Measurements from ENCODE around the gene ARHGAP26. TPM values are rescaled to one million over a fixed set of nuclear protein-coding genes. Genes with fewer than 3 reads are reported as not detected.

The ARHGAP26 gene
- total RNA-seq, 1 experiment from 2014 or later = 34.5 TPM

DNA sequence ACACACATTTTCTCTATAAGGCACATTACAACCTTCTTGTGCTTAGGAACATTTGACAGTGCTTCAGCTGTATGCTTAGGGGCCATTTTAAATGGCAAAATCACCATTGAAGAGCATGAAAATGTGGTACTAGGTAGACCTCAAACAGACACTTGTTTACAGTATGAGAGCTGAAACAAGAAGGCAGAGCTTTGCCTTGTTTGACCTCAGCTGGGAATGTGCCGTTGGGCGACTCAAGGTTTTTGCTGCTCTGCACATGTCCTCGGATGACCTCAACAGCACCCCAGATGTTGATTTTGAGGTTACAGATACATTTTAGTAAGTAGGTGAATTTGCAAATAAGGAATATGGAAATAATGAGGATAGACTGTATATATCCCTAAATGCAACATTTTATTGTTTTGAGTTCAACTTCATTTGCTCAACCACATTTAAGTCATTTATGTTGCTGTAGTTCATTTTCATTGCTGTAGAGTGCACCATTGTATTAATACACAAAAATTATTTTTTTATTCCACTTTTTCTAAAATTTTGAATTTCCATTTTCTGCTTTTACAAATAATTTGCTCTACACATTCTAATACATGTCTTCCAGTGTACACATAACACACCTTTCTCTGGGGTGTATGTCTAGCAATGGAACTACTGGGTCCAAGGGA lies 426.6 kb downstream of the ARHGAP26 start:
- H3K4me3 ChIP-seq (replicated peaks in 1 of 2; ENCODE audit: low read depth in 1 of 2, low read length in 2 of 2) = no peak overlapping the region
- H3K4me2 ChIP-seq (ENCODE audit: low read length) = no peak overlapping the region
- intact Hi-C loops (cut with micrococcal nuclease) = loop anchor here (2.0 to 5.0 kb wide), 2 partner anchors 491 to 628 kb away; no protein-coding TSS in a partner anchor
- no peak for DNase-seq (ENCODE audit: low read depth, low spot score)
- no peak for ATAC-seq
- no peaks in the 10 kb centered on the region for H3K9me3 ChIP-seq (ENCODE audit: control insufficient read depth in 1 of 2, insufficient read depth in 1 of 2, low read depth in 1 of 2, low read length in 2 of 2)
- no peak overlapping the region for H3K27ac ChIP-seq (ENCODE audit: low read depth, low read length)
- peaks cover 2 to 8% of the 10 kb centered on the region in 2 experiments; a peak in 1 of 4 replicates for H3K4me1 ChIP-seq (ENCODE audit: control insufficient read depth in 1 of 2, insufficient read depth in 2 of 2, low read length in 2 of 2)
- CTCF ChIA-PET = no interaction called here
- no peak overlapping the region for H2AFZ ChIP-seq (ENCODE audit: low read depth, low read length, poor library complexity, severe bottlenecking)
- H4K20me1 ChIP-seq (ENCODE audit: insufficient read depth) = no peaks in the 10 kb centered on the region
- no peaks in the 10 kb centered on the region for H3K9me2 ChIP-seq (ENCODE audit: insufficient read depth)
- H3K27me3 ChIP-seq (ENCODE audit: insufficient read depth, low read length) = no peaks in the 10 kb centered on the region
- no peak overlapping the region for H3K9ac ChIP-seq (ENCODE audit: low read length)
- no peaks in the 10 kb centered on the region for H3K36me3 ChIP-seq (ENCODE audit: control insufficient read depth in 1 of 2, insufficient read depth in 2 of 2, low read length in 2 of 2)
- RAD21 ChIA-PET (ENCODE audit: low non-redundant PET in 1 of 2, low total read pairs in 2 of 2, uncharacterized antibody in 2 of 2, unreplicated experiment in 2 of 2) = no interaction called here
- no TSS peak for BruUV-seq (replicated peaks)
- H3K79me2 ChIP-seq (ENCODE audit: insufficient read depth, low read length) = no peaks in the 10 kb centered on the region
- TF ChIP-seq TCF7L2 (IDR thresholded peaks at IDR 0.05; ENCODE audit: borderline replicate concordance, extremely low read depth, insufficient read depth, insufficient read length) (no peak), RAD21 (IDR thresholded peaks at IDR 0.05; ENCODE audit: low read depth) (peak; percentile 40; the same call in 1 of the 2 replicates)
- TF ChIP-seq, protein P1, sequence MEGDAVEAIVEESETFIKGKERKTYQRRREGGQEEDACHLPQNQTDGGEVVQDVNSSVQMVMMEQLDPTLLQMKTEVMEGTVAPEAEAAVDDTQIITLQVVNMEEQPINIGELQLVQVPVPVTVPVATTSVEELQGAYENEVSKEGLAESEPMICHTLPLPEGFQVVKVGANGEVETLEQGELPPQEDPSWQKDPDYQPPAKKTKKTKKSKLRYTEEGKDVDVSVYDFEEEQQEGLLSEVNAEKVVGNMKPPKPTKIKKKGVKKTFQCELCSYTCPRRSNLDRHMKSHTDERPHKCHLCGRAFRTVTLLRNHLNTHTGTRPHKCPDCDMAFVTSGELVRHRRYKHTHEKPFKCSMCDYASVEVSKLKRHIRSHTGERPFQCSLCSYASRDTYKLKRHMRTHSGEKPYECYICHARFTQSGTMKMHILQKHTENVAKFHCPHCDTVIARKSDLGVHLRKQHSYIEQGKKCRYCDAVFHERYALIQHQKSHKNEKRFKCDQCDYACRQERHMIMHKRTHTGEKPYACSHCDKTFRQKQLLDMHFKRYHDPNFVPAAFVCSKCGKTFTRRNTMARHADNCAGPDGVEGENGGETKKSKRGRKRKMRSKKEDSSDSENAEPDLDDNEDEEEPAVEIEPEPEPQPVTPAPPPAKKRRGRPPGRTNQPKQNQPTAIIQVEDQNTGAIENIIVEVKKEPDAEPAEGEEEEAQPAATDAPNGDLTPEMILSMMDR (IDR thresholded peaks at IDR 0.05 in 2 of 3, conservative IDR thresholded peaks at IDR 0.05 in 1 of 3; ENCODE audit: borderline replicate concordance in 1 of 3, insufficient read depth in 1 of 3, low read depth in 2 of 3, low read length in 2 of 3) = peak in 1 of 3 experiments; percentile 29; a peak in 1 of 6 replicates
- POLR2A ChIA-PET = no interaction called here

DNA sequence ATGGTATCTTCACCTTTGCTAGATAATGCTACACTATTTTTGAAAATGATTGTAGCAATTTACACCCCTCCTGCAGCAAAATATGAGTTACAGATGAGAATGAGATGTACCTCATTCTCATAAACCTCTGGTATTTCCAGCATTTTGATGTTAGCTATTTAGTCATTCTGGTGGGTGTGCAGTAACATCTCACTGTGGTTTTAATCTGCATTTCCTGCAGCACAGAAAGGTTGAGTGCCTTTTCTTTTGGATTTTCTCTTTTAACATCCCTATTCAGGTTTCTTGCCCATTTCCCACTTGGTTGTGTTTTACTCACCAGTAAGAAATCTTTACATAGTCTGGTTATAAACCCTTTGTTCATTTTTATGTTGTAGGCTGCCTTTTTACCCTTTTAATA lies 427.1 kb downstream of the ARHGAP26 start:
- intact Hi-C loops (cut with micrococcal nuclease) = loop anchor here (2.0 to 5.0 kb wide), 2 partner anchors 490 to 628 kb away; no protein-coding TSS in a partner anchor
- Histone ChIP-seq H3K9me3 (ENCODE audit: control insufficient read depth in 1 of 2, insufficient read depth in 1 of 2, low read depth in 1 of 2, low read length in 2 of 2) (no peaks in the 10 kb centered on the region), H4K20me1 (ENCODE audit: insufficient read depth) (no peaks in the 10 kb centered on the region), H3K9ac (ENCODE audit: low read length) (no peak overlapping the region), H3K4me3 (replicated peaks in 1 of 2; ENCODE audit: low read depth in 1 of 2, low read length in 2 of 2) (no peak overlapping the region), H3K4me2 (ENCODE audit: low read length) (no peak overlapping the region), H3K27ac (ENCODE audit: low read depth, low read length) (no peak overlapping the region), H3K27me3 (ENCODE audit: insufficient read depth, low read length) (no peaks in the 10 kb centered on the region), H3K36me3 (ENCODE audit: control insufficient read depth in 1 of 2, insufficient read depth in 2 of 2, low read length in 2 of 2) (no peaks in the 10 kb centered on the region), H3K9me2 (ENCODE audit: insufficient read depth) (no peaks in the 10 kb centered on the region), H3K79me2 (ENCODE audit: insufficient read depth, low read length) (no peaks in the 10 kb centered on the region), H2AFZ (ENCODE audit: low read depth, low read length, poor library complexity, severe bottlenecking) (no peak overlapping the region), H3K4me1 (ENCODE audit: control insufficient read depth in 1 of 2, insufficient read depth in 2 of 2, low read length in 2 of 2) (peaks cover 2 to 8% of the 10 kb centered on the region in 2 experiments; a peak in 1 of 4 replicates)
- ATAC-seq = no peak
- no TSS peak for BruUV-seq (replicated peaks)
- DNase-seq (ENCODE audit: low read depth, low spot score) = no peak
- ChIA-PET RAD21 (ENCODE audit: low non-redundant PET in 1 of 2, low total read pairs in 2 of 2, uncharacterized antibody in 2 of 2, unreplicated experiment in 2 of 2) (no interaction called here), POLR2A (no interaction called here), CTCF (no interaction called here)
- TF ChIP-seq SIN3A (IDR thresholded peaks at IDR 0.05; ENCODE audit: low read depth) = no peak
- no peak for TF ChIP-seq EZH2 (IDR thresholded peaks at IDR 0.05)
- TF ChIP-seq EZH2phosphoT487 (IDR thresholded peaks at IDR 0.05; ENCODE audit: borderline replicate concordance) = no peak
- TF ChIP-seq, protein P2, sequence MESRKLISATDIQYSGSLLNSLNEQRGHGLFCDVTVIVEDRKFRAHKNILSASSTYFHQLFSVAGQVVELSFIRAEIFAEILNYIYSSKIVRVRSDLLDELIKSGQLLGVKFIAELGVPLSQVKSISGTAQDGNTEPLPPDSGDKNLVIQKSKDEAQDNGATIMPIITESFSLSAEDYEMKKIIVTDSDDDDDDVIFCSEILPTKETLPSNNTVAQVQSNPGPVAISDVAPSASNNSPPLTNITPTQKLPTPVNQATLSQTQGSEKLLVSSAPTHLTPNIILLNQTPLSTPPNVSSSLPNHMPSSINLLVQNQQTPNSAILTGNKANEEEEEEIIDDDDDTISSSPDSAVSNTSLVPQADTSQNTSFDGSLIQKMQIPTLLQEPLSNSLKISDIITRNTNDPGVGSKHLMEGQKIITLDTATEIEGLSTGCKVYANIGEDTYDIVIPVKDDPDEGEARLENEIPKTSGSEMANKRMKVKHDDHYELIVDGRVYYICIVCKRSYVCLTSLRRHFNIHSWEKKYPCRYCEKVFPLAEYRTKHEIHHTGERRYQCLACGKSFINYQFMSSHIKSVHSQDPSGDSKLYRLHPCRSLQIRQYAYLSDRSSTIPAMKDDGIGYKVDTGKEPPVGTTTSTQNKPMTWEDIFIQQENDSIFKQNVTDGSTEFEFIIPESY (IDR thresholded peaks at IDR 0.05; ENCODE audit: extremely low read depth, insufficient replicate concordance, low read length) = no peak
- TF ChIP-seq ELF1 (IDR thresholded peaks at IDR 0.05; ENCODE audit: borderline replicate concordance, low read depth) = no peak
- TF ChIP-seq YY1 (IDR thresholded peaks at IDR 0.05; ENCODE audit: extremely low read depth, insufficient replicate concordance, low read depth, low read length) = no peak
- TF ChIP-seq SP1 (IDR thresholded peaks at IDR 0.05; ENCODE audit: low read depth) = no peak
- TF ChIP-seq JUND (IDR thresholded peaks at IDR 0.05) = no peak
- TF ChIP-seq POLR2A (IDR thresholded peaks at IDR 0.05; ENCODE audit: borderline replicate concordance, extremely low read depth, insufficient read depth, insufficient read length) = no peak
- TF ChIP-seq, protein P1 (IDR thresholded peaks at IDR 0.05 in 2 of 3, conservative IDR thresholded peaks at IDR 0.05 in 1 of 3; ENCODE audit: borderline replicate concordance in 1 of 3, insufficient read depth in 1 of 3, low read depth in 2 of 3, low read length in 2 of 3) = no peak
